Mesothelial cell of epicardium (in vitro differentiated cells): Measurements from ENCODE around the gene WDR20. TPM values are rescaled to one million over a fixed set of nuclear protein-coding genes. Genes with fewer than 3 reads are reported as not detected.
A peak's percentile ranks its signal among the peaks of the same experiment; 100 is the strongest.

ENCODE experiments used
- DNase-seq, 2 experiments: peaks; one replicate each; pipeline ENCODE4 v3.0.0; 2021; ENCODE audit warnings: low spot score in 2 of 2; ENCODE audit not compliant: unreplicated experiment in 2 of 2
- H3K27ac Mint-ChIP-seq: 2 replicates; pipeline ENCODE4 v1.8.0; 2021; ENCODE audit warnings: mixed read lengths
- H3K27me3 Mint-ChIP-seq: 2 replicates; pipeline ENCODE4 v1.8.0; 2021; ENCODE audit warnings: low read depth, mixed read lengths
- H3K36me3 Mint-ChIP-seq: 2 replicates; pipeline ENCODE4 v1.8.0; 2021; ENCODE audit warnings: mixed read lengths
- H3K4me1 Mint-ChIP-seq: 2 replicates; pipeline ENCODE4 v1.8.0; 2021; ENCODE audit warnings: mixed read lengths
- H3K4me3 Mint-ChIP-seq: 2 replicates; pipeline ENCODE4 v1.8.0; 2021; ENCODE audit warnings: mild to moderate bottlenecking, moderate library complexity, mixed read lengths
- H3K9me3 Mint-ChIP-seq: 2 replicates; pipeline ENCODE4 v1.8.0; 2021; ENCODE audit warnings: mixed read lengths
- CTCF ChIP-seq: fragments of 200-600 bp; sonication (generic); IDR thresholded peaks from one replicate; pipeline ENCODE4 v1.5.0; 2021; ENCODE audit warnings: antibody characterized with exemption; ENCODE audit not compliant: unreplicated experiment
- total RNA-seq: library from RNA; stranded (reverse); gene quantifications from 3 replicates; pipeline ENCODE4 v1.2.1, GENCODE V29; 2021

The WDR20 gene
- 39.2 to 41.5 TPM (median 39.5 TPM) in 3 replicates for total RNA-seq

- peak within 1 kb of the TSS; percentile 98 for H3K4me3 Mint-ChIP-seq
- no peaks in the 10 kb centered on the region for H3K9me3 Mint-ChIP-seq
- peak within 1 kb of the TSS; percentile 98 for H3K27ac Mint-ChIP-seq
- no peaks in the 10 kb centered on the region for H3K27me3 Mint-ChIP-seq
- peaks cover 2% of the 10 kb centered on the region for H3K36me3 Mint-ChIP-seq
- peaks cover 23% of the 10 kb centered on the region for H3K4me1 Mint-ChIP-seq
- TF ChIP-seq CTCF: no peak
- DNase-seq: peak; percentile 99
Measured at GRCh38 chr14:102139286-102140026, at the start of gene WDR20. TSS of gene WDR20 (plus strand) at chr14:102139897. CDS start at chr14:102139924, 27 bp downstream.

GRCh38 chr14:102090713-102091112 is 49.0 kb upstream of the WDR20 start:
- no peak for DNase-seq
- Mint-ChIP-seq H3K9me3 (no peaks in the 10 kb centered on the region), H3K36me3 (peaks cover 3% of the 10 kb centered on the region), H3K27me3 (no peaks in the 10 kb centered on the region), H3K4me1 (peaks cover 38% of the 10 kb centered on the region), H3K27ac (no peak overlapping the region), H3K4me3 (no peak overlapping the region)
- no peak for TF ChIP-seq CTCF

- Mint-ChIP-seq H3K9me3 (no peaks in the 10 kb centered on the region), H3K36me3 (no peaks in the 10 kb centered on the region), H3K4me1 (peaks cover 49% of the 10 kb centered on the region), H3K27ac (no peak overlapping the region), H3K4me3 (no peak overlapping the region), H3K27me3 (no peaks in the 10 kb centered on the region)
- DNase-seq: no peak
- no peak for TF ChIP-seq CTCF
Measured at GRCh38 chr14:102092806-102093205, 46.9 kb upstream of the WDR20 start.

GRCh38 chr14:102094101-102094500 is 45.6 kb upstream of the WDR20 start:
- no peak for DNase-seq
- H3K4me1 Mint-ChIP-seq: peaks cover 40% of the 10 kb centered on the region
- H3K4me3 Mint-ChIP-seq: no peak overlapping the region
- no peaks in the 10 kb centered on the region for H3K36me3 Mint-ChIP-seq
- H3K27me3 Mint-ChIP-seq: no peaks in the 10 kb centered on the region
- no peak for TF ChIP-seq CTCF
- no peak overlapping the region for H3K27ac Mint-ChIP-seq
- no peaks in the 10 kb centered on the region for H3K9me3 Mint-ChIP-seq

- Mint-ChIP-seq H3K4me3 (no peak overlapping the region), H3K4me1 (peaks cover 33% of the 10 kb centered on the region), H3K36me3 (no peaks in the 10 kb centered on the region), H3K27me3 (no peaks in the 10 kb centered on the region), H3K9me3 (no peaks in the 10 kb centered on the region), H3K27ac (peak overlapping the region; percentile 78)
- DNase-seq: no peak
- no peak for TF ChIP-seq CTCF
Measured at GRCh38 chr14:102095231-102095870, 44.3 kb upstream of the WDR20 start.
